GM23248 (cell line): ENCODE results near the gene ZBTB20. TPM values are rescaled to one million over a fixed set of nuclear protein-coding genes. Genes with fewer than 3 reads are reported as not detected.
A peak's percentile ranks its signal among the peaks of the same experiment; 100 is the strongest.

ENCODE experiments used
- DNase-seq: peaks from one replicate; pipeline ENCODE4 v3.0.0-alpha.2; 2015
- H2AFZ ChIP-seq: fragments of 200-600 bp; sonication (generic); 2 replicates; pipeline ENCODE4 v1.6.1; 2016; ENCODE audit warnings: antibody characterized with exemption
- H3F3A ChIP-seq: fragments of 200-600 bp; sonication (generic); 2 replicates; pipeline ENCODE4 v1.6.1; 2016; ENCODE audit warnings: mild to moderate bottlenecking, antibody characterized with exemption, mixed run types; ENCODE audit not compliant: insufficient read depth
- H3K27ac ChIP-seq: fragments of 200-600 bp; sonication (generic); 2 replicates; pipeline ENCODE4 v1.5.1; 2016; ENCODE audit warnings: mild to moderate bottlenecking
- H3K27me3 ChIP-seq: fragments of 200-600 bp; sonication (generic); replicated peaks from 2 replicates; pipeline ENCODE4 v1.6.1; 2016; ENCODE audit warnings: mild to moderate bottlenecking; ENCODE audit not compliant: insufficient read depth
- H3K36me3 ChIP-seq: fragments of 200-600 bp; sonication (generic); 2 replicates; pipeline ENCODE4 v1.6.1; 2016; ENCODE audit warnings: low read depth, mild to moderate bottlenecking
- H3K4me1 ChIP-seq: fragments of 200-600 bp; sonication (generic); 2 replicates; pipeline ENCODE4 v1.6.1; 2016; ENCODE audit warnings: mild to moderate bottlenecking; ENCODE audit not compliant: insufficient read depth
- H3K4me2 ChIP-seq: fragments of 200-600 bp; sonication (generic); one replicate; pipeline ENCODE4 v1.6.1; 2016; ENCODE audit warnings: mild to moderate bottlenecking; ENCODE audit not compliant: unreplicated experiment
- H3K4me3 ChIP-seq: fragments of 200-600 bp; sonication (generic); 2 replicates; pipeline ENCODE4 v1.5.1; 2016; ENCODE audit warnings: mild to moderate bottlenecking
- H3K79me2 ChIP-seq: fragments of 200-600 bp; sonication (generic); 2 replicates; pipeline ENCODE4 v1.6.1; 2016; ENCODE audit warnings: mild to moderate bottlenecking; ENCODE audit not compliant: insufficient read depth
- H3K9ac ChIP-seq: fragments of 200-600 bp; sonication (generic); 2 replicates; pipeline ENCODE4 v1.6.1; 2016; ENCODE audit warnings: mild to moderate bottlenecking
- H3K9me2 ChIP-seq: fragments of 200-600 bp; sonication (generic); 2 replicates; pipeline ENCODE4 v1.6.1; 2016; ENCODE audit warnings: mixed run types, mild to moderate bottlenecking, moderate library complexity; ENCODE audit not compliant: insufficient read depth
- H3K9me3 ChIP-seq: fragments of 200-600 bp; sonication (generic); one replicate; pipeline ENCODE4 v1.6.1; 2017; ENCODE audit warnings: low read depth
- H4K20me1 ChIP-seq: fragments of 200-600 bp; sonication (generic); 2 replicates; pipeline ENCODE4 v1.6.0; 2016; ENCODE audit not compliant: insufficient read depth
- EZH2 ChIP-seq: fragments of 200-600 bp; sonication (generic); IDR thresholded peaks from 2 replicates; pipeline ENCODE4 v1.6.1; 2018; ENCODE audit warnings: antibody characterized with exemption, mild to moderate bottlenecking; ENCODE audit not compliant: insufficient read depth, poor library complexity, severe bottlenecking
- EZH2phosphoT487 ChIP-seq: fragments of 200-600 bp; sonication (generic); IDR thresholded peaks from 2 replicates; pipeline ENCODE4 v1.6.1; 2018; ENCODE audit warnings: antibody characterized with exemption, moderate library complexity, mild to moderate bottlenecking, low read depth; ENCODE audit not compliant: insufficient read depth
- WGBS, 2 experiments: methylation state at CpG; one replicate each; pipeline ENCODE4 v1.1.6; 2015 to 2017; ENCODE audit warnings: low lambda C conversion rate in 2 of 2, low coverage in 1 of 2; ENCODE audit errors: missing lambda C conversion rate in 2 of 2; 5-methylcytosine and 5-hydroxymethylcytosine counted together
- in situ Hi-C: fragments of 300-500 bp; cut with MboI; formaldehyde crosslinking; loops from 2 replicates; pipeline ENCODE4 v1.15.0; 2020
- polyA plus RNA-seq: library from polyadenylated mRNA; unstranded; fragments of >200 nt; fragmentation: Nextera tagmentation; extraction: Ambion mirVana; gene quantifications from 2 replicates; pipeline ENCODE4 v1.2.1, GENCODE V29; 2016
- total RNA-seq: library from RNA; depleted of rRNA; stranded (reverse); fragments of >200 nt; shearing (Covaris generic); gene quantifications from 2 replicates; pipeline ENCODE4 v1.2.3, GENCODE V29; 2014

ZBTB20 gene
- total and polyA plus RNA-seq, 2 experiments from 2014 or later = 9.2 to 12.2 TPM

- H3K9me2 ChIP-seq = no peaks in the 10 kb centered on the region
- TF ChIP-seq EZH2 (no peak), EZH2phosphoT487 (no peak)
- peak overlapping the region; percentile 58 for H3K9ac ChIP-seq
- H3K27ac ChIP-seq = no peak overlapping the region
- no peaks in the 10 kb centered on the region for H3F3A ChIP-seq
- peak overlapping the region; percentile 99 for H3K4me2 ChIP-seq
- no peaks in the 10 kb centered on the region; the same call in 1 of the 2 replicates for H4K20me1 ChIP-seq
- DNase-seq = peak; percentile 37
- peak overlapping the region; percentile 76 for H3K4me3 ChIP-seq
- H3K79me2 ChIP-seq = peaks cover 20% of the 10 kb centered on the region; the same call in 1 of the 2 replicates
- H3K27me3 ChIP-seq = no peaks in the 10 kb centered on the region
- H3K36me3 ChIP-seq = no peaks in the 10 kb centered on the region
- H3K9me3 ChIP-seq = no peaks in the 10 kb centered on the region
- WGBS, 2 experiments = 4 to 7% methylated on average over 10 to 12 of the region's 12 CpGs
- H3K4me1 ChIP-seq = peaks cover 19% of the 10 kb centered on the region; the same call in 1 of the 2 replicates
- in situ Hi-C loops = no loop called here
- H2AFZ ChIP-seq = peak overlapping the region; percentile 78
Measured at GRCh38 chr3:114454551-114455251, 692.4 kb downstream of the ZBTB20 start.

DNA sequence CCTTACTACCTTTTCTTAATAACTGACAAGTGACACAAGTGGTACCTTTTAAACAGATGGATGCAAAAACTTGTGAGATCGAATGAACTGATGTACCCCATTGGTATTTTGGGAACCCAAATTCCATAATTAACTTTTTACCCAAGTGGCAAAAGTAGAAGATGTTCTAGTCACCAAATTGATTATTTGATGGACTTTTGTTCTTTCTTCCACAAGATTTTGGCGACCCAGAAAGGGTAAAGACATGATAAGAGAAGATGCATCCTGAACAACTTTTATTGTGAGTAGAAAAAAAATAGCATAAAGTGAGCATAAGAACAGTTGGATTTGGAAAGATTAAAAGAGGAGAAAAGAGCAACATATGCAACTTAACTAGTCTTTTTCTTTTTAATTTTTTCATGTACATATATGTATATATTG is 693.7 kb downstream of the ZBTB20 start:
- H3K4me2 ChIP-seq = no peak overlapping the region
- H3K27me3 ChIP-seq = no peaks in the 10 kb centered on the region
- 80 to 96% methylated on average over 2 of the region's 2 CpGs for WGBS, 2 experiments

GRCh38 chr3:114452937-114453336 is 694.2 kb downstream of the ZBTB20 start:
- Histone ChIP-seq H3K27ac (no peak overlapping the region), H3K4me2 (no peak overlapping the region), H3K4me3 (no peak overlapping the region), H3K9me3 (no peaks in the 10 kb centered on the region), H3K27me3 (no peaks in the 10 kb centered on the region), H3F3A (no peaks in the 10 kb centered on the region), H4K20me1 (no peaks in the 10 kb centered on the region), H3K9ac (no peak overlapping the region), H3K4me1 (peaks cover 28% of the 10 kb centered on the region), H3K9me2 (no peaks in the 10 kb centered on the region), H2AFZ (no peak overlapping the region), H3K36me3 (no peaks in the 10 kb centered on the region), H3K79me2 (peaks cover 20% of the 10 kb centered on the region)
- DNase-seq = no peak
- 51 to 58% methylated on average over 2 of the region's 2 CpGs for WGBS, 2 experiments
- no peak for TF ChIP-seq EZH2
- TF ChIP-seq EZH2phosphoT487 = no peak
- in situ Hi-C loops = no loop called here

More for the DNA sequence above, 693.7 kb downstream of the ZBTB20 start:
- H3K36me3 ChIP-seq = no peaks in the 10 kb centered on the region
- no peaks in the 10 kb centered on the region for H3F3A ChIP-seq
- H3K4me1 ChIP-seq = peaks cover 24% of the 10 kb centered on the region
- no peak for TF ChIP-seq EZH2phosphoT487
- no peak for TF ChIP-seq EZH2
- peaks cover 20% of the 10 kb centered on the region for H3K79me2 ChIP-seq
- no peak overlapping the region for H3K4me3 ChIP-seq
- no peaks in the 10 kb centered on the region for H4K20me1 ChIP-seq
- in situ Hi-C loops = no loop called here
- H2AFZ ChIP-seq = no peak overlapping the region
- no peak overlapping the region for H3K27ac ChIP-seq
- no peak for DNase-seq
- H3K9me3 ChIP-seq = no peaks in the 10 kb centered on the region
- H3K9ac ChIP-seq = no peak overlapping the region
- H3K9me2 ChIP-seq = no peaks in the 10 kb centered on the region

- no peaks in the 10 kb centered on the region for H3F3A ChIP-seq
- H3K27me3 ChIP-seq = no peaks in the 10 kb centered on the region
- H3K4me2 ChIP-seq = peak overlapping the region; percentile 83
- 50 to 66% methylated on average over 1 of the region's 1 CpG for WGBS, 2 experiments
- H3K36me3 ChIP-seq = no peaks in the 10 kb centered on the region
- H3K27ac ChIP-seq = no peak overlapping the region
- no peak for DNase-seq
- no peaks in the 10 kb centered on the region for H4K20me1 ChIP-seq
- no peaks in the 10 kb centered on the region for H3K9me2 ChIP-seq
- H3K4me3 ChIP-seq = no peak overlapping the region
- peaks cover 29% of the 10 kb centered on the region for H3K4me1 ChIP-seq
- no peak overlapping the region for H2AFZ ChIP-seq
- TF ChIP-seq EZH2 = no peak
- TF ChIP-seq EZH2phosphoT487 = no peak
- H3K9me3 ChIP-seq = no peaks in the 10 kb centered on the region
- peak overlapping the region; percentile 66 for H3K9ac ChIP-seq
- in situ Hi-C loops = no loop called here
- peaks cover 20% of the 10 kb centered on the region for H3K79me2 ChIP-seq
Measured at GRCh38 chr3:114452256-114452655, 694.8 kb downstream of the ZBTB20 start.
